T1000 (cell line): Measurements from ENCODE around the gene PYGO1.
"Not testable (repeated sequence)": the region's sequence is repeated elsewhere in the genome, so short reads cannot be mapped to it uniquely, and the experiment has no call there.

Experiments
- DNase-seq: peaks from one replicate; lab custom pipeline; 2025; ENCODE audit warnings: mixed read lengths; lab: John Stamatoyannopoulos, UW

Gene PYGO1

DNA sequence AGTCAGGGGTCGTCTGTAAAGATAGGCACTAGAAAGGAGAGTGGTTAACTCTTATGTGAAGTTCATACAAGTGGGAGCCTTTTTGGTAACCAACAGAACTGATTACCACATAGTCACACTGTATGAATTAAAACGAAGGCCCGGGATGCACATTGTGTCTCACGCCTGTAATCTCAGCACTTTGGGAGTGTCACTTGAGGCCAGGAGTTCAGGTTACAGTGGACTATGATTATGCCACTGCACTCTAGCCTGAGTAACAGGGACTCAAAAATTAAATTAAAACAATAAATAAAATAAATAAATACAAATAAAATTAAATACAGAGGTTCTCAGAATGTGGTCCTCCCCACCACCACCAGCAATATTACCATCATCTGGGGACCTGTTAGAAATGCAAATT lies 80.6 kb downstream of the PYGO1 start:
- DNase-seq, result no peak

DNA sequence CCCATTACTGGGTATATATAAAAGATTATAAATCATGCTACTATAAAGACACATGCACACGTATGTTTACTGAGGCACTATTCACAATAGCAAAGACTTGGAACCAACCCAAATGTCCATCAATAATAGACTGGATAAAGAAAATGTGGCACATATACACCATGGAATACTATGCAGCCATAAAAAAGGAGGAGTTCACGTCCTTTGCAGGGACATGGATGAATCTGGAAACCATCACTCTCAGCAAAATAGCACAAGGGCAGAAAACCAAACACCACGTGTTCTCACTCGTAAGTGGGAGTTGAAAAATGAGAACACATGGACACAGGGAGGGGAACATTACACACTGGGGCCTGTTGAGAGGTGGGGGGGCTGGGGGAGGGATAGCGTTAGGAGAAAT lies 82.7 kb downstream of the PYGO1 start:
- not testable (repeated sequence) for DNase-seq

- DNase-seq, result no peak
Measured at GRCh38 chr15:55499151-55499550, 89.0 kb downstream of the PYGO1 start.

DNA sequence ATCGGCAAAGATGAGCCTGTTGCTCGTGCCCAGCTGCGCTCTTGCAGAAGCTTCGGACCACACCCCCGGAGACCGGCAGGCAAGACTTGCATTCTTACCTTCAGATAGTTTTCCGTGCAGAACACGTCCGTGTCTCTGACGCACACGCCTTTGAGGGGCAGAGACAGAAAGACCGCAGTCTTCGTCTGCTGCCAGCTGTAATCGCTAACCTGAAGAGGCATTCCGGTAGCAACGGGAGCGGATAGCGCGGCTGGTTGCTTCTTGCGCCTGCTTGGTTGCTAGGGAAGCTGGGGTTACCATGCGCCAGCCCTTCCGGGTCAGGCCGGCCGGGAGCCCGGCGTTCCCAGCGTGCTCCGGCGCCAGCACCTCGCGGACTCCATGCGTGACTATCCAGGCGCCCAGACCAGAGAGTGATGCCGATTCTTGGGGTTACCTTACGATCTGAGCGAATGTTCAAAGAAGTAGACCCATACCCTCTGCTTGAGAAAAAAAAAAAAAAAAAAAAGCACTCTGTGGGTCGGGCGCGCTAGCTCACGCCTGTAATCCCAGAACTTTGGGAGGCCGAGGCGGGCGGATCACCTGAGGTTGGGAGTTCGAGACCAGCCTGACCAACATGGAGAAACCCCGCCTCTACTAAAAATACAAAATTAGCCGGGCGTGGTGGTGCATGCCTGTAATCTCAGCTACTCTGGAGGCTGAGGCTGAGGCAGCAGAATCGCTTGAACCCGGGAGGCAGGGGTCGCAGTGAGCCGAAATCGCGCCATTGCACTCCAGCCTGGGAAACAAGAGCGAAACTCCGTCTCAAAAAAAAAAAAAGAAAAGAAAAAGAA lies 89.8 kb downstream of the PYGO1 start:
- DNase-seq, result peak; percentile 67

- no peak for DNase-seq
Measured at GRCh38 chr15:55496716-55497115, 91.4 kb downstream of the PYGO1 start.

DNA sequence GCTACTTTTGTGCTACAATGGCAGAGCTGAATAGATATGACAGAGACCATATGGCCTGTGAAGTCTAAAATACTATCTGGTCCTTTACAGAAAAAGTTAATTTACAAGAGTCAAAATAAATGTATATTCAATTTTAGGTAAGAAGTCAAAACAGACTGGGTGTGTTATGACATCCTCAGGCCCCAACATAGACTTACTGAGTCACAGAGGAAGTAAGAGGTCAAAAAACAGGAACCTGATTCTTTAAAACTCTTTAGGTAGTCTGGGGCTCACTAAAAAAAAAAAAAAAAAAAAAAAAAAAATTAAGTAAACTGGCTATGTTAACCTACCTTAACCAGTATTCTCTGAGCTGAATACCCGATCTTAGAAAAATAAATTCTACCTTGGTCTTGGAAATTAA lies 93.2 kb downstream of the PYGO1 start:
- DNase-seq, result no peak

DNA sequence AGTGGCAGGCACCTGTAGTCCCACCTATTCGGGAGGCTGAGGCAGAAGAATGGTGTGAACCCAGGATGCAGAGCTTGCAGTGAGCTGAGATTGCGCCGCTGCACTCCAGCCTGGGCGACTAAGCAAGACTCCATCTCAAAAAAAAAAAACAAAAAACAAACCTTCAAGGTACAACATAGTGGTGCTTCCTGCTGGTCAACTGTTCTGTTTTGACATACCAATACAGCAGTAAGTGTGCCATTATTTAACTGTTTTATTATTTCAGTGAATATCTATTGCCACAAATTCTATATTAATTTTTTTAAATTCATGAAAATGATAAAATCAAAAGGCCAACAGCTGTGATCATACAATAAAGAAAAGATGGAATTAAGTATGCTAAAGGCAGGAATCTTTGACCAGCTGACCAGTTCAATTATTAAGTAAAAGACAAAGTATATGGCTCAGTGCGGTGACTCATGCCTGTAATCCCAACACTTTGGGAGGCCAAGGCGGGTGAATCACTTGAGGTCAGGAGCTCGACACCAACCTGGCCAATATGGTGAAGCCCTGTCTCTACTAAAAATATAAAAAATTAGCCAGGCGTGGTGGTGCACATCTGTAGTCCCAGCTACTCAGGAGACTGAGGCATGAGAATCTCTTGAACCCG lies 99.1 kb downstream of the PYGO1 start:
- DNase-seq, result not testable (repeated sequence)
